ENCODE results near the gene PGAP6. TPM values are rescaled to one million over a fixed set of nuclear protein-coding genes. Genes with fewer than 3 reads are reported as not detected.
"Not testable (repeated sequence)": the region's sequence is repeated elsewhere in the genome, so short reads cannot be mapped to it uniquely, and the experiment has no call there.

PGAP6 gene
- polyA plus RNA-seq, 1 donor: 83.5 TPM

GRCh38 chr16:364595-365491 lies 16.9 kb downstream of the PGAP6 start:
- 90% methylated on average over 2 of the region's 19 CpGs for WGBS (ENCODE audit: insufficient coverage, low lambda C conversion rate)
- Histone ChIP-seq H3K9me3 (ENCODE audit: control insufficient read depth, low read depth, low read length) (no peaks in the 10 kb centered on the region), H3K4me3 (ENCODE audit: low read length) (no peak overlapping the region), H3K27ac (ENCODE audit: low read length) (no peak overlapping the region), H3K36me3 (ENCODE audit: control insufficient read depth, insufficient read depth, low read length) (peaks cover 25% of the 10 kb centered on the region), H3K27me3 (ENCODE audit: control insufficient read depth, insufficient read depth, low read length) (peaks cover 11% of the 10 kb centered on the region), H3K4me1 (ENCODE audit: control insufficient read depth, insufficient read depth, low read length) (peaks cover 10% of the 10 kb centered on the region)
- no peak for DNase-seq

- WGBS (ENCODE audit: insufficient coverage, low lambda C conversion rate): no CpG with 5 or more reads among the region's 24 CpGs
- Histone ChIP-seq H3K4me3 (ENCODE audit: low read length) (no peak overlapping the region), H3K36me3 (ENCODE audit: control insufficient read depth, insufficient read depth, low read length) (peaks cover 24% of the 10 kb centered on the region), H3K27ac (ENCODE audit: low read length) (no peak overlapping the region), H3K9me3 (ENCODE audit: control insufficient read depth, low read depth, low read length) (no peaks in the 10 kb centered on the region), H3K4me1 (ENCODE audit: control insufficient read depth, insufficient read depth, low read length) (peaks cover 3% of the 10 kb centered on the region), H3K27me3 (ENCODE audit: control insufficient read depth, insufficient read depth, low read length) (peaks cover 11% of the 10 kb centered on the region)
- no peak for DNase-seq
Measured at GRCh38 chr16:363766-364490, 17.9 kb downstream of the PGAP6 start.

GRCh38 chr16:363110-363765 lies 18.5 kb downstream of the PGAP6 start:
- H3K9me3 ChIP-seq (ENCODE audit: control insufficient read depth, low read depth, low read length): no peaks in the 10 kb centered on the region
- peaks cover 11% of the 10 kb centered on the region for H3K27me3 ChIP-seq (ENCODE audit: control insufficient read depth, insufficient read depth, low read length)
- DNase-seq: no peak
- H3K27ac ChIP-seq (ENCODE audit: low read length): no peak overlapping the region
- no CpG with 5 or more reads among the region's 20 CpGs for WGBS (ENCODE audit: insufficient coverage, low lambda C conversion rate)
- no peak overlapping the region for H3K4me3 ChIP-seq (ENCODE audit: low read length)
- peaks cover 3% of the 10 kb centered on the region for H3K4me1 ChIP-seq (ENCODE audit: control insufficient read depth, insufficient read depth, low read length)
- peaks cover 17% of the 10 kb centered on the region for H3K36me3 ChIP-seq (ENCODE audit: control insufficient read depth, insufficient read depth, low read length)

- not testable (repeated sequence) for DNase-seq; H3K4me1 ChIP-seq (ENCODE audit: control insufficient read depth, insufficient read depth, low read length); H3K27ac ChIP-seq (ENCODE audit: low read length); H3K9me3 ChIP-seq (ENCODE audit: control insufficient read depth, low read depth, low read length); H3K4me3 ChIP-seq (ENCODE audit: low read length)
- H3K36me3 ChIP-seq (ENCODE audit: control insufficient read depth, insufficient read depth, low read length): peaks cover 11% of the 10 kb centered on the region
- no CpG with 5 or more reads among the region's 24 CpGs for WGBS (ENCODE audit: insufficient coverage, low lambda C conversion rate)
- peaks cover 11% of the 10 kb centered on the region for H3K27me3 ChIP-seq (ENCODE audit: control insufficient read depth, insufficient read depth, low read length)
Measured at GRCh38 chr16:362702-362999, 19.1 kb downstream of the PGAP6 start.

- peaks cover 5% of the 10 kb centered on the region for H3K36me3 ChIP-seq (ENCODE audit: control insufficient read depth, insufficient read depth, low read length)
- peak; percentile 65 to 75 for DNase-seq
- H3K27ac ChIP-seq (ENCODE audit: low read length): no peak overlapping the region
- no peak overlapping the region for H3K4me3 ChIP-seq (ENCODE audit: low read length)
- no peaks in the 10 kb centered on the region for H3K9me3 ChIP-seq (ENCODE audit: control insufficient read depth, low read depth, low read length)
- no CpG with 5 or more reads among the region's 30 CpGs for WGBS (ENCODE audit: insufficient coverage, low lambda C conversion rate)
- H3K4me1 ChIP-seq (ENCODE audit: control insufficient read depth, insufficient read depth, low read length): peaks cover 3% of the 10 kb centered on the region
- H3K27me3 ChIP-seq (ENCODE audit: control insufficient read depth, insufficient read depth, low read length): peaks cover 11% of the 10 kb centered on the region
Measured at GRCh38 chr16:361872-362701, 19.7 kb downstream of the PGAP6 start.

GRCh38 chr16:361341-361871 lies 20.4 kb downstream of the PGAP6 start:
- no peak for DNase-seq
- no peaks in the 10 kb centered on the region for H3K9me3 ChIP-seq (ENCODE audit: control insufficient read depth, low read depth, low read length)

GRCh38 chr16:360698-361336 lies 21.0 kb downstream of the PGAP6 start:
- Histone ChIP-seq H3K4me1 (ENCODE audit: control insufficient read depth, insufficient read depth, low read length) (peaks cover 3% of the 10 kb centered on the region), H3K27ac (ENCODE audit: low read length) (no peak overlapping the region), H3K36me3 (ENCODE audit: control insufficient read depth, insufficient read depth, low read length) (no peaks in the 10 kb centered on the region), H3K9me3 (ENCODE audit: control insufficient read depth, low read depth, low read length) (no peaks in the 10 kb centered on the region), H3K4me3 (ENCODE audit: low read length) (no peak overlapping the region), H3K27me3 (ENCODE audit: control insufficient read depth, insufficient read depth, low read length) (peaks cover 11% of the 10 kb centered on the region)
- 94% methylated on average over 3 of the region's 47 CpGs for WGBS (ENCODE audit: insufficient coverage, low lambda C conversion rate)
- no peak for DNase-seq

More at GRCh38 chr16:361341-361871, 20.4 kb downstream of the PGAP6 start:
- Histone ChIP-seq H3K36me3 (ENCODE audit: control insufficient read depth, insufficient read depth, low read length) (no peaks in the 10 kb centered on the region), H3K4me1 (ENCODE audit: control insufficient read depth, insufficient read depth, low read length) (peaks cover 3% of the 10 kb centered on the region), H3K4me3 (ENCODE audit: low read length) (no peak overlapping the region), H3K27me3 (ENCODE audit: control insufficient read depth, insufficient read depth, low read length) (peaks cover 11% of the 10 kb centered on the region), H3K27ac (ENCODE audit: low read length) (no peak overlapping the region)
- WGBS (ENCODE audit: insufficient coverage, low lambda C conversion rate): no CpG with 5 or more reads among the region's 30 CpGs

- Histone ChIP-seq H3K9me3 (ENCODE audit: control insufficient read depth, low read depth, low read length) (no peaks in the 10 kb centered on the region), H3K27me3 (ENCODE audit: control insufficient read depth, insufficient read depth, low read length) (peaks cover 11% of the 10 kb centered on the region), H3K27ac (ENCODE audit: low read length) (no peak overlapping the region), H3K4me3 (ENCODE audit: low read length) (no peak overlapping the region), H3K4me1 (ENCODE audit: control insufficient read depth, insufficient read depth, low read length) (peaks cover 3% of the 10 kb centered on the region), H3K36me3 (ENCODE audit: control insufficient read depth, insufficient read depth, low read length) (no peaks in the 10 kb centered on the region)
- no peak for DNase-seq
- no CpG with 5 or more reads among the region's 47 CpGs for WGBS (ENCODE audit: insufficient coverage, low lambda C conversion rate)
Measured at GRCh38 chr16:359871-360697, 21.7 kb downstream of the PGAP6 start.

All from large intestine (tissue), 3 donors.